K562 treated with DMSO at 1 percent for 24 hours (cell line): ENCODE results near the gene CCDC71L. TPM values are rescaled to one million over a fixed set of nuclear protein-coding genes. Genes with fewer than 3 reads are reported as not detected.

Experiments used
- total RNA-seq: library from RNA; unstranded; fragments of 300-600 nt; gene quantifications from 2 replicates; pipeline ENCODE4 v1.2.3, GENCODE V29; 2022; ENCODE audit warnings: low read depth; ENCODE audit not compliant: insufficient read depth

The CCDC71L gene
- total RNA-seq: 198 and 200 TPM in 2 replicates

DNA sequence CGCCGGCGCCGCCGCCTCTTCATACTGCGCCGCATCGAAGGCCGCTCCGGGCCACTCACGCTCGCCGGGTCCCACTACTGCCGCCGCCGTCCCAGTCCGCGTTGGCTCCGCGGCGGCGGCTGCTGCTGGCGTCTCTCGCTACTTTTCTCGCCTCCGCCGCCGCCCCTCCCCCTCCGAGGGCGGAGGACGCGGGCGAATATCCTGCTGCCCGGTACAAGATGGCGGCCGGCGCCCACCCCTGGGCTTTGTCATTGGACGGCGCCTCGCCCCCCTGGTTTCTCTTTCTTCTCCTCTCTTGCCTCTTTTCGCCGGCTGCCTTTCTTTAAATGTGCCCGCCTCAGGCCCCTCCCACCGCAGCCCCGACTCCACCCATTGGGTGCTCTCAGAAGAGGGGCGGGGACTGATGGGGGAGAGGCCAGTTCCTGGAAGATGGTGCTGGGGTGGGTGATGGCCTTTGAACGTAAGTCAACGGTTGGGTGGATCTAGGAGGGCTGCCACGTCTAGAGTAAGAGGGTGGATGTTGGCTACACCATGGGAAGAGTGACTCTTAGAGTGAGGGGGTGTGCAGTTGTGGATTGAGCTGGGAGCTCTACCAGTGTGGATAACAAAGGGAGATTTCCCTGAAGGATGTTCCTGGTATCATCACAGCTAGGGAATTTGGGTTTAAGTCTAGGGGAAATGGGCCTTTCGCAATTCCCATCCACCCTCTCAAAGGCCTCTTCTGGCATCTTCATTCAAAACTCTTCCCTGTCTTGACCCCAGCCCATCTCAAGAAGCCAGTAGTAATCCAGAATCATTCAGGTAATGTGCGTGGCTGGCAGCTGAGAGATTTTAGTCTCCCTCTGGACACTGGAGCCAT, at the start of gene CCDC71L:
TSS of gene CCDC71L (minus strand) at position 297 of the 859 bp plus-strand sequence. CDS start at position 35, 262 bp downstream.

Other genes with a start within 250 kb of the CCDC71L start
- gene PIK3CG, start 204.1 kb upstream of the CCDC71L start, total RNA-seq: 42.1 and 44.1 TPM in 2 replicates